GM21786 (cell line): ENCODE measurements around the gene BSPH1.
"Not testable (repeated sequence)": the region's sequence is repeated elsewhere in the genome, so short reads cannot be mapped to it uniquely, and the experiment has no call there.

Experiments used
- ATAC-seq: cut with Tn5 transposase; IDR thresholded peaks from one replicate; pipeline ENCODE4 v1.9.1; 2021; ENCODE audit not compliant: unreplicated experiment

Gene BSPH1

DNA sequence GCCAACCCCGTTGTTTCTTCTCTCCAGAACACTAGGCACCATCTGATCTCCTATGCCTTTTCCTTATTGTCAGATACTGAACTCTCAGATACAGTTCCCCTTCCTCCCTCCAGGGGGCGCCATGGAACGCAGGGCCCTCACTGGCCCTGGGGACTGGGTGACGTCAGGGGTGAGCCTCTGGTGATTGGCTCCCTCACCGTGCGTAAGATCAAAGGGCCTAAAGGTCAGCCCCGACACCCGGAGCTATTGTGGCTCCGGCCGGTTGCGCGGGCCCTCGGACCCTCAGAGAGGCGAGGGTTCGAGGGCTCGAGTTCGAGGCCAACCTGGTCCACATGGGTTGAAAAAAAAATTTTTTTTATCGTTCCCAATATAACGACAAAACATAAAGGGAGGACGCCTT is 63.4 kb downstream of the BSPH1 start:
- not testable (repeated sequence) for ATAC-seq

DNA sequence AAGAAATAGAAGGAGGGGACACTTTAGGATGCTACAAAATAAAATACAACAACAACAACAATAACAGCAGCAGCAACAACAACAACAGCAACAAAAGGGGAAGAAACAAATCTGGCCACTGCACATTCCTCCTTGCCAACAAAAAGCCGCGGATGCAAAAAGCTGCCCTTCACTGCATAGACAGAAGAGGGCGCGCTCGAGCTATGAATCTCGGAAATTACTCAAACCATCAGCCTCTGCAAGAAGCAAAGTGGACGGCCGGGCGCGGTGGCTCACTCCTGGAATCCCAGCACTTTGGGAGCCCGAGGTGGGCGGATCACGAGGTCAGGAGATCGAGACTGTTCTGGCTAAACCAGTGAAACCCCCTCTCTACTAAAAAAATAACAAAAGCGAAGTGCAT is 71.9 kb downstream of the BSPH1 start:
- ATAC-seq, result not testable (repeated sequence)
